D721Med (cell line): ENCODE results near the gene DMAP1.

Source experiments
- DNase-seq: peaks from one replicate; pipeline ENCODE4 v3.0.0; 2011; ENCODE audit warnings: low spot score; ENCODE audit not compliant: insufficient read length
- FAIRE-seq: peaks from 2 replicates; lab custom pipeline; 2011; peaks lifted over from hg19 to GRCh38; lab: Jason Lieb, UNC
- TF ChIP-seq, protein P1 (sequence below): IDR thresholded peaks from 2 replicates; pipeline ENCODE4 v1.5.1; 2012; ENCODE audit warnings: mild to moderate bottlenecking, control low read depth; ENCODE audit not compliant: insufficient read depth; ENCODE audit errors: missing control alignments

The DMAP1 gene

DNA sequence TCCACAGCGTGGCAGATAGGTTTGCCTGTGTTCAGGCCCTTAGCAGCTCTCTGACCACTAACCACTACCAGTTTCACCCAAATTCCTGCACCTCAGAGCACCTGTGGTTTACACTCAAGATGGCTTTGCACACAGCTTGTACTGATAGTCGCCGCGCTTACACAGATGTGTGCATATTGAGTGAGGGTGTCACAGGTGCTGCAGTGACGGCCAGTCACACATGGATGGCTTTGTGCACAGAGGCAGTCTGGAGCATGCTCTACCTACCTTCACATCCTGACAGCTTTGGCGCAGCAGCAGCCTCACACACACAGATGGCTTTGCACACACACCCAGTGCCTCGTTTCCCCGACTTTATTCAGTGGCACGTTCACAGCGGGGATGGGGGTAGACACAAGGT is 7.5 kb downstream of the DMAP1 start:
- no peak for FAIRE-seq
- no peak for DNase-seq
- TF ChIP-seq, protein P1, sequence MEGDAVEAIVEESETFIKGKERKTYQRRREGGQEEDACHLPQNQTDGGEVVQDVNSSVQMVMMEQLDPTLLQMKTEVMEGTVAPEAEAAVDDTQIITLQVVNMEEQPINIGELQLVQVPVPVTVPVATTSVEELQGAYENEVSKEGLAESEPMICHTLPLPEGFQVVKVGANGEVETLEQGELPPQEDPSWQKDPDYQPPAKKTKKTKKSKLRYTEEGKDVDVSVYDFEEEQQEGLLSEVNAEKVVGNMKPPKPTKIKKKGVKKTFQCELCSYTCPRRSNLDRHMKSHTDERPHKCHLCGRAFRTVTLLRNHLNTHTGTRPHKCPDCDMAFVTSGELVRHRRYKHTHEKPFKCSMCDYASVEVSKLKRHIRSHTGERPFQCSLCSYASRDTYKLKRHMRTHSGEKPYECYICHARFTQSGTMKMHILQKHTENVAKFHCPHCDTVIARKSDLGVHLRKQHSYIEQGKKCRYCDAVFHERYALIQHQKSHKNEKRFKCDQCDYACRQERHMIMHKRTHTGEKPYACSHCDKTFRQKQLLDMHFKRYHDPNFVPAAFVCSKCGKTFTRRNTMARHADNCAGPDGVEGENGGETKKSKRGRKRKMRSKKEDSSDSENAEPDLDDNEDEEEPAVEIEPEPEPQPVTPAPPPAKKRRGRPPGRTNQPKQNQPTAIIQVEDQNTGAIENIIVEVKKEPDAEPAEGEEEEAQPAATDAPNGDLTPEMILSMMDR, result no peak

DNA sequence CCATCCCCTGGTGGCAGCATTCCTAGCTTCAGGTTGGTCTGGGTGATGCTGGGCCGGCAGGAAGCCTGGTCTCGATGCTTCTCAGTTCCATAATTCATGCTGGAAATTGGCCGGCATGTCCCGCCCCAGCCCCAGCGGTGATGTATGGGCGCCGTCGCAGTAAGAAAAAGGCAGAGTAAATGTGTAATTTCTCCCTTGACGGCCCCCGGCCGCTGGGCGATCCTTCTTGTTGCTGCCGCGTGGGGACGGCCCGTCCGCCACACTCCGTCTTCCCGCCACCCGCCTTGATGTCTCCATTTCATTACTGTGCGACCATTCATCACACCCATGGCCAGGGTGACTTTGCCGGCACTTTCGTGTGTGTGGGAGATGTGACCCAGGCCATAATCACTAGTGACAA is 8.5 kb downstream of the DMAP1 start:
- FAIRE-seq, result no peak

DNA sequence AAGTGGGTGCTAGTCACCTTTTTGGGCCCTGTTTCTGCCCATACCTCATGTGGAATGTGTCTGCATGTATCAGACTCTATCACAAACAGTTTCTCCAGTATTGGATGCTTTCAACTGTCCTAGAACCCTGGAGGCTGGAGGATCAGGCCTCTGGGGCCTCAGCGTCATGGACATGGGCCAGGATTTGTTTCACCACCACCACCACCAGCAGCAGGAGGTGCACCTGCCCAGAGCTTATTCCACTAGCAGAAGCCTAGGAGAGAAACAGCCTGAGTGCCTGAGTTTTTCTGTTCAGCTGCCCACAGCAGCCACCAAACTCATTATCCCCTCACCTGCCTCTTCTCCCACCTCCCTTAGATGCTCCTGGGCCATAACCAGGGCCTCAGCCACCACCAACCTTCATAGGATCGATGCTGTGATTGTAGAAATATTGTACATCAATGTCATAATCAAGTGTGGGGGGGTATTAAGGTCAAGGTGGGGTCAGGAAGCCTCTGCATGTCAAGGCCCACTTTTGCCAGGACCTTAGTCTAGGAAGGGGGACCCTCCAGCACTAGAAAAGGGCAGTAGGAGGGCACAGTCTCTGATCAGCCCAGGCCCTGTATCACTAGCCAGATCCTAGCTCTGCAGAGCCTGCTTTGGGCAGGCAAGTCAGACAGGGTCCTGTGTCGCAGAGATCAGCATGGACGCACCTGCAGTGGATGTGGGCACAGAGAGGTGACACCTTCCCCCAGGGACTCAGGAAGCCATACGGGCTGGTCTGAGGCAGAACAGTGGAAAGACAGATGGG is 9.3 kb downstream of the DMAP1 start:
- FAIRE-seq (no peak), DNase-seq (no peak)
- TF ChIP-seq, protein P1, result no peak

More for the DNA sequence above, 8.5 kb downstream of the DMAP1 start:
- TF ChIP-seq, protein P1, result no peak
- no peak for DNase-seq

DNA sequence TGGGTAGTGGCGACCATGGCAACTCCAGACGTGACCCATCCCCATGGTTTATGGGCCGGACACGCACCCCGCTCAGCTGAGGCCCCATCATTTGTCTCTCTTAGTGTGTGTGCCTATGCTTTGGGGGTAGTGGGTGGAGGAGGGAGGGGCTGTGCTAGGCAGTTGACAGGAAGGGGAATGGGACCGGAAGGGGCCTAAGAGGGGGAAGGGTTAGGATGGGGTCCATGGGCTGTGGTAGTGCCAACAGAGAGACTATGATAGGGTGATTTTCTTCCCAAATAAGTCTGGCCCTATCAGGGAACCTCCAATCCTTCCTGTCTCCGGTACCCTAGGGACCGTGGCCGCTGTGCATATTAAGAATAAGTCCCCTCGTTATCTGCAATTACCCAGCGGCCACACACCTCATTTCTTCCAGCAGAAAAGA is 9.9 kb downstream of the DMAP1 start:
- FAIRE-seq (no peak), DNase-seq (no peak)
- TF ChIP-seq, protein P1, result no peak

DNA sequence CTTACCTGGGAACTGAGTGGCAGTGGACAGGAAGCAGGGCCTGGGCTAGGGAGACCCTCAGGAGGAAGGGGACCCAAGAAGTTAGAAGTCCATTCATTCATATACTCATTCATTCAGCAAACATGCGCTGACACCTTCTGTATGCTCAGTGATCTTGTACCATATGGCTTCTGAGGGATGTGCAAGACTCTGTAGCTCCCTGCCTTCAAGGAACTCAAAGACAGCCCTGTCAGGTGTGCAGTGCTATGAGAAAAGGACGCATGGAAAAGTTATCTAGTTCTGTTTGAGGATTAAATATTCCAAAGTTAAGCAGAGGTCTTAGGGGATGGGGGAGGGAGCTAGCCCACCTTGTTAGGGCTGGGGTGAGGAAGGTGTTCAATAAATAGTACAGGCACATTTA is 12.5 kb downstream of the DMAP1 start:
- DNase-seq (no peak), FAIRE-seq (no peak)
- TF ChIP-seq, protein P1, result no peak

DNA sequence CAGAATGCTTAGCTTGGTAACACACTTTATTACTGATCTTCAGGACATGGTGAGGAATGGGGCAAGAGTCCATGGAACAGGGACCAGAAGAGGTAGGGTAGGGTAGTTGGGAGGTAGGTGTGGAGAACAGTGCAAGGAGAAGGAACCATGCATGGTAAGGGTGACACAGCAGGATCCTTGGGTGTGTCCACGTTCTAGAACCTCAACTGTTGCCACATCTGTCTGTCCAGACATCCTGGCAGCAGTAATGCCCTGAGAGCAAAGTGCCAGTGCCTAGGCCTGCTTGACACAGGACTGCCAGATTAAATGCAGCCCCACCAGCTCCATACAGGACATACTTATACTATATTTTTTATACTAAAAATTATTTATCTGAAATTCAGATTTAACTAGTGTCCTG is 13.9 kb downstream of the DMAP1 start:
- DNase-seq, result no peak
- no peak for FAIRE-seq
- TF ChIP-seq, protein P1, result no peak

DNA sequence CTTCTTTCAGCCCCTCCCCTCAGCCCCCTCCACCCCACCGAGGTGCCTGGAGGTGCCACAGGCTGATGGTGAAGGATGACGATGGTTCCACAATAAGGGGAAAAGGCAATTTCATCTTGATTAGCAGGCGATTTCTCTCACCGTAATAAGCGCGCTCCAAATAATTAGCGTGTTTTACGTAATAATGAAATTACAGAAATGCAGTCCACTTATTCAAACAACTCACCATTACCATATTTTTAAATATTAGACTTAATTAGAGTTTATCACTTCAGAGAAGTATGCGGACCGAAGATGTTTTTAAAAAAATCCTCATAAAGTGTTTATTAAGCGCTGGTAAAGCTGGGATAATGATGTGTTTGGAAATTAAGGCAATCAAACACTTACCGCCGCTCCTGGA is 14.9 kb downstream of the DMAP1 start:
- FAIRE-seq (no peak), DNase-seq (no peak)
- TF ChIP-seq, protein P1, result no peak
